A549 treated with AZD2906 at 1 μM for 4 hours (cell line): ENCODE results near the gene RAB11B. TPM values are rescaled to one million over a fixed set of nuclear protein-coding genes. Genes with fewer than 3 reads are reported as not detected.

Source experiments
- total RNA-seq: library from RNA; stranded (reverse); fragments of 200-300 nt; extraction: Qiagen RNA extraction; gene quantifications from 5 replicates; pipeline ENCODE4 v1.2.3, GENCODE V29; 2022

Gene RAB11B
- 100 to 115 TPM (median 101 TPM) in 5 replicates for total RNA-seq

GRCh38 chr19:8389891-8390616 is at the start of gene RAB11B:
TSS of gene RAB11B (plus strand) at chr19:8390360. CDS start at chr19:8390417, 57 bp downstream.

GRCh38 chr19:8342684-8343482 is 47.3 kb upstream of the RAB11B start, which contains the start of gene KANK3:
TSS of gene KANK3 (minus strand) at chr19:8343262. CDS start at chr19:8337828, 5,434 bp downstream.

GRCh38 chr19:8363803-8364771 is 26.1 kb upstream of the RAB11B start, which contains the start of gene ANGPTL4:
TSS of gene ANGPTL4 (plus strand) at chr19:8364155. CDS start at chr19:8364322, 167 bp downstream.

GRCh38 chr19:8412783-8413628 is 22.8 kb downstream of the RAB11B start, which contains the start of gene MARCHF2:
TSS of gene MARCHF2 (plus strand) at chr19:8413305. CDS start at chr19:8421841, 8,536 bp downstream.

GRCh38 chr19:8444677-8445487 is 54.7 kb downstream of the RAB11B start, which contains the start of gene HNRNPM:
TSS of gene HNRNPM (plus strand) at chr19:8444975. CDS start at chr19:8444999, 24 bp downstream.

Other genes with a start within 250 kb of the RAB11B start
- gene FBN3, start 240.8 kb upstream of the RAB11B start, total RNA-seq, result not detected in 5 replicates
- gene CERS4, start 181.0 kb upstream of the RAB11B start, total RNA-seq, result 1.8 to 3.8 TPM (median 3.3 TPM) in 5 replicates
- 62.3 to 104 TPM (median 94.9 TPM) in 5 replicates for gene CD320, start 82.0 kb upstream of the RAB11B start, total RNA-seq
- 77.5 to 97.5 TPM (median 95.6 TPM) in 5 replicates for gene NDUFA7, start 69.0 kb upstream of the RAB11B start, total RNA-seq
- 383 to 995 TPM (median 918 TPM) in 5 replicates for gene RPS28, start 68.9 kb upstream of the RAB11B start, total RNA-seq
- gene KANK3, start 47.1 kb upstream of the RAB11B start, total RNA-seq, result 5.6 to 7.6 TPM (median 7.1 TPM) in 5 replicates
- gene ANGPTL4, start 26.2 kb upstream of the RAB11B start, total RNA-seq, result 550 to 726 TPM (median 658 TPM) in 5 replicates
- 15.9 to 20.8 TPM (median 20.4 TPM) in 5 replicates for gene MARCHF2, start 22.9 kb downstream of the RAB11B start, total RNA-seq
- 229 to 306 TPM (median 241 TPM) in 5 replicates for gene HNRNPM, start 54.6 kb downstream of the RAB11B start, total RNA-seq
- gene PRAM1, start 112.3 kb downstream of the RAB11B start, total RNA-seq, result 0.08 to 0.25 TPM (median 0.14 TPM) in 5 replicates
- gene ZNF414, start 123.8 kb downstream of the RAB11B start, total RNA-seq, result 18.1 to 19.9 TPM (median 19.3 TPM) in 5 replicates
- 0.22 to 0.37 TPM (median 0.29 TPM) in 5 replicates for gene MYO1F, start 187.1 kb downstream of the RAB11B start, total RNA-seq
- gene ADAMTS10, start 220.4 kb downstream of the RAB11B start, total RNA-seq, result 11.0 to 13.5 TPM (median 11.4 TPM) in 5 replicates
- gene NFILZ, start 240.3 kb downstream of the RAB11B start, total RNA-seq, result not detected in 5 replicates